ENCODE data around the gene PANX1. TPM values are rescaled to one million over a fixed set of nuclear protein-coding genes. Genes with fewer than 3 reads are reported as not detected.
"Not testable (repeated sequence)": the region's sequence is repeated elsewhere in the genome, so short reads cannot be mapped to it uniquely, and the experiment has no call there.

PANX1 gene
- total RNA-seq, 2 donors from 2014 or later: 7.1 to 19.8 TPM

- H3K27ac Mint-ChIP-seq: no peak overlapping the region
- no peaks in the 10 kb centered on the region for H3K27me3 Mint-ChIP-seq
- DNase-seq (no peak), ATAC-seq (no peak)
- no peak overlapping the region for H3K4me3 Mint-ChIP-seq
- no peaks in the 10 kb centered on the region for H3K4me1 Mint-ChIP-seq
- H3K9me3 ChIP-seq (ENCODE audit: control insufficient read depth, low read length, poor library complexity, severe bottlenecking): no peaks in the 10 kb centered on the region
- no peaks in the 10 kb centered on the region for H3K36me3 Mint-ChIP-seq (ENCODE audit: low read depth)
Observed at GRCh38 chr11:94112206-94112953, 16.3 kb upstream of the PANX1 start.

- DNase-seq (no peak), ATAC-seq (no peak)
- Mint-ChIP-seq H3K4me3 (no peak overlapping the region), H3K4me1 (no peaks in the 10 kb centered on the region), H3K36me3 (ENCODE audit: low read depth) (peaks cover 2% of the 10 kb centered on the region), H3K27ac (no peak overlapping the region), H3K27me3 (peaks cover 12% of the 10 kb centered on the region)
- H3K9me3 ChIP-seq (ENCODE audit: control insufficient read depth, low read length, poor library complexity, severe bottlenecking): no peaks in the 10 kb centered on the region
Observed at GRCh38 chr11:94117197-94117574, 11.5 kb upstream of the PANX1 start.

- H3K36me3 Mint-ChIP-seq (ENCODE audit: low read depth): peaks cover 2% of the 10 kb centered on the region
- no peaks in the 10 kb centered on the region for H3K4me1 Mint-ChIP-seq
- H3K9me3 ChIP-seq (ENCODE audit: control insufficient read depth, low read length, poor library complexity, severe bottlenecking): no peaks in the 10 kb centered on the region
- peaks cover 12% of the 10 kb centered on the region for H3K27me3 Mint-ChIP-seq
- DNase-seq (no peak), ATAC-seq (no peak)
- no peak overlapping the region for H3K4me3 Mint-ChIP-seq
- no peak overlapping the region for H3K27ac Mint-ChIP-seq
Observed at GRCh38 chr11:94117871-94118270, 10.8 kb upstream of the PANX1 start.

- not testable (repeated sequence) for H3K4me1 Mint-ChIP-seq; H3K27ac Mint-ChIP-seq; H3K36me3 Mint-ChIP-seq (ENCODE audit: low read depth); H3K9me3 ChIP-seq (ENCODE audit: control insufficient read depth, low read length, poor library complexity, severe bottlenecking); H3K4me3 Mint-ChIP-seq; DNase-seq; ATAC-seq
- peaks cover 12% of the 10 kb centered on the region for H3K27me3 Mint-ChIP-seq
Observed at GRCh38 chr11:94119676-94120075, 9.0 kb upstream of the PANX1 start.

GRCh38 chr11:94120516-94120915 lies 8.1 kb upstream of the PANX1 start:
- peaks cover 12% of the 10 kb centered on the region for H3K27me3 Mint-ChIP-seq
- H3K4me1 Mint-ChIP-seq; DNase-seq; H3K9me3 ChIP-seq (ENCODE audit: control insufficient read depth, low read length, poor library complexity, severe bottlenecking); H3K4me3 Mint-ChIP-seq; H3K27ac Mint-ChIP-seq; ATAC-seq; H3K36me3 Mint-ChIP-seq (ENCODE audit: low read depth): not testable (repeated sequence)

GRCh38 chr11:94120946-94121345 lies 7.7 kb upstream of the PANX1 start:
- DNase-seq: no peak
- Mint-ChIP-seq H3K4me1 (no peaks in the 10 kb centered on the region), H3K27ac (no peak overlapping the region)

GRCh38 chr11:94125407-94126115 lies 3.1 kb upstream of the PANX1 start:
- DNase-seq (no peak), ATAC-seq (no peak)
- no peaks in the 10 kb centered on the region for H3K9me3 ChIP-seq (ENCODE audit: control insufficient read depth, low read length, poor library complexity, severe bottlenecking)
- Mint-ChIP-seq H3K27ac (no peak overlapping the region), H3K4me3 (no peak overlapping the region), H3K36me3 (ENCODE audit: low read depth) (no peaks in the 10 kb centered on the region), H3K27me3 (no peaks in the 10 kb centered on the region), H3K4me1 (peaks cover 17% of the 10 kb centered on the region)

More at GRCh38 chr11:94120946-94121345, 7.7 kb upstream of the PANX1 start:
- no peak for ATAC-seq
- Mint-ChIP-seq H3K27me3 (peaks cover 12% of the 10 kb centered on the region), H3K36me3 (ENCODE audit: low read depth) (peaks cover 2% of the 10 kb centered on the region), H3K4me3 (no peak overlapping the region)
- H3K9me3 ChIP-seq (ENCODE audit: control insufficient read depth, low read length, poor library complexity, severe bottlenecking): no peaks in the 10 kb centered on the region

GRCh38 chr11:94127638-94128037 lies 1.0 kb upstream of the PANX1 start:
- Mint-ChIP-seq H3K4me1 (peaks cover 17% of the 10 kb centered on the region), H3K4me3 (no peak overlapping the region), H3K27ac (no peak overlapping the region)

GRCh38 chr11:94128291-94128745 lies 323 bp upstream of the PANX1 start:
- no peaks in the 10 kb centered on the region for H3K9me3 ChIP-seq (ENCODE audit: control insufficient read depth, low read length, poor library complexity, severe bottlenecking)
- DNase-seq (no peak), ATAC-seq (peak; percentile 39)
- Mint-ChIP-seq H3K4me1 (peaks cover 19% of the 10 kb centered on the region), H3K27me3 (no peaks in the 10 kb centered on the region), H3K4me3 (no peak overlapping the region), H3K27ac (no peak overlapping the region), H3K36me3 (ENCODE audit: low read depth) (no peaks in the 10 kb centered on the region)

More at GRCh38 chr11:94127638-94128037, 1.0 kb upstream of the PANX1 start:
- Mint-ChIP-seq H3K36me3 (ENCODE audit: low read depth) (no peaks in the 10 kb centered on the region), H3K27me3 (no peaks in the 10 kb centered on the region)
- ATAC-seq (no peak), DNase-seq (no peak)
- no peaks in the 10 kb centered on the region for H3K9me3 ChIP-seq (ENCODE audit: control insufficient read depth, low read length, poor library complexity, severe bottlenecking)

- Mint-ChIP-seq H3K4me1 (peaks cover 30% of the 10 kb centered on the region), H3K27me3 (no peaks in the 10 kb centered on the region), H3K36me3 (ENCODE audit: low read depth) (no peaks in the 10 kb centered on the region), H3K27ac (no peak overlapping the region), H3K4me3 (no peak overlapping the region)
- H3K9me3 ChIP-seq (ENCODE audit: control insufficient read depth, low read length, poor library complexity, severe bottlenecking): no peaks in the 10 kb centered on the region
- DNase-seq (no peak), ATAC-seq (no peak)
Observed at GRCh38 chr11:94129512-94130297, 1.1 kb downstream of the PANX1 start.

GRCh38 chr11:94130298-94131046 lies 1.8 kb downstream of the PANX1 start:
- no peak for DNase-seq
- peaks cover 37% of the 10 kb centered on the region for H3K4me1 Mint-ChIP-seq
- H3K9me3 ChIP-seq (ENCODE audit: control insufficient read depth, low read length, poor library complexity, severe bottlenecking): no peaks in the 10 kb centered on the region
- no peak overlapping the region for H3K4me3 Mint-ChIP-seq
- H3K27me3 Mint-ChIP-seq: no peaks in the 10 kb centered on the region
- H3K27ac Mint-ChIP-seq: no peak overlapping the region
- H3K36me3 Mint-ChIP-seq (ENCODE audit: low read depth): no peaks in the 10 kb centered on the region
- no peak for ATAC-seq

- H3K27ac Mint-ChIP-seq: no peak overlapping the region
- H3K36me3 Mint-ChIP-seq (ENCODE audit: low read depth): no peaks in the 10 kb centered on the region
- peaks cover 40% of the 10 kb centered on the region for H3K4me1 Mint-ChIP-seq
- no peak for DNase-seq
- H3K4me3 Mint-ChIP-seq: no peak overlapping the region
- H3K27me3 Mint-ChIP-seq: no peaks in the 10 kb centered on the region
- no peak for ATAC-seq
- no peaks in the 10 kb centered on the region for H3K9me3 ChIP-seq (ENCODE audit: control insufficient read depth, low read length, poor library complexity, severe bottlenecking)
Observed at GRCh38 chr11:94131047-94131717, 2.5 kb downstream of the PANX1 start.

Data from T-helper 17 cell (primary cell).